ENCODE results near the gene ZNF81. TPM values are rescaled to one million over a fixed set of nuclear protein-coding genes. Genes with fewer than 3 reads are reported as not detected.
"Not testable (repeated sequence)": the region's sequence is repeated elsewhere in the genome, so short reads cannot be mapped to it uniquely, and the experiment has no call there.

The ZNF81 gene
- total RNA-seq, 6 experiments from 2014 or later: 2.4 to 3.8 (median 3.3) TPM

DNA sequence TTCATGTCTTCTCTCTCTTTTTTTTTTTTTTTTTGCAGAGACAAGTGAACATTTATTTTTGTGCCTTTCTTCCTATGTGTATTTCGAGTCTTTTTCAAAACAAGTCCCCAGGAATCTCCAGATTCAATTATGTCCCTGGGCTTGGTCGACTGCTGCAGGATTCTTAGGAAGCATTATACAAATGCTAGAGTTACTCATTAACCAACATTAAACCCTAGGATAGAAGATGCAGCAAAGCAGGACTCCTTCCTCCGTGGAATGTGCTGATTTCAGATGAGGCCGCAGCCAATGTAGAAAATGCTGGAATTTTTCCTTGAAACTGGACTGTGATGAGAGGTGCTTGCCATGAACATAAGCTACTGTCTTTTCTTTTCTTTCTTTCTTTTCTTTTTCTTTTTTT lies 3.4 kb downstream of the ZNF81 start:
- ATAC-seq: no peak
- DNase-seq: no peak

DNA sequence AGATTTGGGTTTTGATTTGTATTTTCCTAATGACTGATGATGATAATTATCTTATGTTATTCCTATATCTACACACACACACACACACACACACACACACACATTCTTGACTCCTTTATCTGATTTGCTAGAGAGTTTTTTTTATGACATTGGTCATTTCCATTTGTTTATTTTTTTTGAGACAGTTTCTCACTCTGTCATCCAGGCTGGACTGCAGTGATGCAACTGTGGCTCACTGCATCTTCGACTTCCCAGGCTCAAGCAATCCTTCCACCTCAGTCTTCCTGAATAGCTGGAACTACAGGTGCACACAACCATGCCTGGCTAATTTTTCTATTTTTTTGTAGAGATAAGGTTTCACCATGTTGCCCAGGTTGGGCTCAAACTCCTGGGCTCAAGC lies 6.7 kb downstream of the ZNF81 start:
- Histone ChIP-seq H3K4me3 (no peak overlapping the region), H3K4me1 (no peaks in the 10 kb centered on the region), H3K36me3 (no peaks in the 10 kb centered on the region), H3K9me3 (no peaks in the 10 kb centered on the region), H3K27me3 (no peaks in the 10 kb centered on the region), H3K27ac (no peak overlapping the region)
- TF ChIP-seq POLR2A (IDR thresholded peaks at IDR 0.05): no peak
- TF ChIP-seq, protein P1, sequence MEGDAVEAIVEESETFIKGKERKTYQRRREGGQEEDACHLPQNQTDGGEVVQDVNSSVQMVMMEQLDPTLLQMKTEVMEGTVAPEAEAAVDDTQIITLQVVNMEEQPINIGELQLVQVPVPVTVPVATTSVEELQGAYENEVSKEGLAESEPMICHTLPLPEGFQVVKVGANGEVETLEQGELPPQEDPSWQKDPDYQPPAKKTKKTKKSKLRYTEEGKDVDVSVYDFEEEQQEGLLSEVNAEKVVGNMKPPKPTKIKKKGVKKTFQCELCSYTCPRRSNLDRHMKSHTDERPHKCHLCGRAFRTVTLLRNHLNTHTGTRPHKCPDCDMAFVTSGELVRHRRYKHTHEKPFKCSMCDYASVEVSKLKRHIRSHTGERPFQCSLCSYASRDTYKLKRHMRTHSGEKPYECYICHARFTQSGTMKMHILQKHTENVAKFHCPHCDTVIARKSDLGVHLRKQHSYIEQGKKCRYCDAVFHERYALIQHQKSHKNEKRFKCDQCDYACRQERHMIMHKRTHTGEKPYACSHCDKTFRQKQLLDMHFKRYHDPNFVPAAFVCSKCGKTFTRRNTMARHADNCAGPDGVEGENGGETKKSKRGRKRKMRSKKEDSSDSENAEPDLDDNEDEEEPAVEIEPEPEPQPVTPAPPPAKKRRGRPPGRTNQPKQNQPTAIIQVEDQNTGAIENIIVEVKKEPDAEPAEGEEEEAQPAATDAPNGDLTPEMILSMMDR (IDR thresholded peaks at IDR 0.05): no peak
- DNase-seq (no peak), ATAC-seq (no peak)
- intact Hi-C loops (cut with DNase I): no loop called here
- WGBS (ENCODE audit: insufficient coverage, low coverage, low lambda C conversion rate, missing lambda C conversion rate): 71% methylated on average over 1 of the region's 1 CpG

More for the DNA sequence above, 3.4 kb downstream of the ZNF81 start:
- Histone ChIP-seq H3K4me1 (no peaks in the 10 kb centered on the region), H3K4me3 (no peak overlapping the region), H3K9me3 (no peaks in the 10 kb centered on the region), H3K27ac (no peak overlapping the region), H3K27me3 (no peaks in the 10 kb centered on the region), H3K36me3 (no peaks in the 10 kb centered on the region)
- intact Hi-C loops (cut with DNase I): no loop called here
- WGBS (ENCODE audit: insufficient coverage, low coverage, low lambda C conversion rate, missing lambda C conversion rate): 47% methylated on average over 4 of the region's 4 CpGs
- TF ChIP-seq, protein P1 (IDR thresholded peaks at IDR 0.05): no peak
- TF ChIP-seq POLR2A (IDR thresholded peaks at IDR 0.05): no peak

DNA sequence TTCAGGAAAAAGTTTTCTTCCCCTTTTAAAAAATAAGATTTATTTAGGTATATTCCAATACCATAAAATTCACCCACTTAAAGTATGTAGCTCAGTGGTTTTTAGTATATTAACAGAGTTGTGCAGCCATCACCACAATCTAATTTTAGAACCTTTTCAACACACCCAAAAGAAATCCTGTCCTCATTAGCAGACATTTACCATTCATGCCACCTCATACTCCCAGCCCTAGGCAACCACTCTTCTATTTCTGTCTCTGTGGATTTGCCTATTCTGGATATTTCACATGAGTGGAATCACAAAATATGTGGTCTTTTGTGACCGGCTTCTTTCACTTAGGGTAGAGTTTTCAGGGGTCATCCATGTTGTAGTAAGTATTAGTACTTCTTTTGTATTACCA lies 7.4 kb downstream of the ZNF81 start:
- Histone ChIP-seq H3K9me3 (no peaks in the 10 kb centered on the region), H3K27ac (no peak overlapping the region), H3K4me1 (no peaks in the 10 kb centered on the region), H3K27me3 (no peaks in the 10 kb centered on the region), H3K4me3 (no peak overlapping the region), H3K36me3 (no peaks in the 10 kb centered on the region)
- TF ChIP-seq POLR2A (IDR thresholded peaks at IDR 0.05): no peak
- TF ChIP-seq, protein P1 (IDR thresholded peaks at IDR 0.05): no peak
- DNase-seq (no peak), ATAC-seq (no peak)
- intact Hi-C loops (cut with DNase I): no loop called here
- WGBS (ENCODE audit: insufficient coverage, low coverage, low lambda C conversion rate, missing lambda C conversion rate): 73% methylated on average over 1 of the region's 1 CpG

DNA sequence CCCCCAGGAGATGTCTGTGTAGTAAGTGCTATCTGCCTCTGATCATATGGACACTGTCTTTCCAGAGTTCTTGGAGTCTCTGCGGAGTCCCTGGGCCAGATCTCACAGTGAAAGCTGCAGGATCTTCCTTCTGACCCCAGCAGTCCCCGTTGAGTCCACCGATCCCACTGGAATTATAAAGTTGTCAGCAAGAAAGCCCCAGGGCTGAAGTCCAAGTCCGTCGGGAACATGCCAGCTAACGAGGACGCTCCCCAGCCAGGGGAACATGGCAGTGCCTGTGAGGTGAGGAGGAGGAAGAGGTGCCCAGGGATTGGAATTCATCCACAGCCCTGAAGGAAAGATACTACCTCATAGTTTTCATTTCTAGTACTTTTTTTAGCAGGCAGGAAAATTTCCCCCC lies 9.3 kb downstream of the ZNF81 start:
- H3K27ac ChIP-seq: no peak overlapping the region
- no peak overlapping the region for H3K4me3 ChIP-seq
- no peaks in the 10 kb centered on the region for H3K4me1 ChIP-seq
- DNase-seq (no peak), ATAC-seq (peak in 2 of 4 donors; percentile 31 to 33)
- TF ChIP-seq POLR2A (IDR thresholded peaks at IDR 0.05): no peak
- H3K36me3 ChIP-seq: no peaks in the 10 kb centered on the region
- intact Hi-C loops (cut with DNase I): no loop called here
- no peaks in the 10 kb centered on the region for H3K27me3 ChIP-seq
- WGBS (ENCODE audit: insufficient coverage, low coverage, low lambda C conversion rate, missing lambda C conversion rate): 57% methylated on average over 7 of the region's 7 CpGs
- no peaks in the 10 kb centered on the region for H3K9me3 ChIP-seq

DNA sequence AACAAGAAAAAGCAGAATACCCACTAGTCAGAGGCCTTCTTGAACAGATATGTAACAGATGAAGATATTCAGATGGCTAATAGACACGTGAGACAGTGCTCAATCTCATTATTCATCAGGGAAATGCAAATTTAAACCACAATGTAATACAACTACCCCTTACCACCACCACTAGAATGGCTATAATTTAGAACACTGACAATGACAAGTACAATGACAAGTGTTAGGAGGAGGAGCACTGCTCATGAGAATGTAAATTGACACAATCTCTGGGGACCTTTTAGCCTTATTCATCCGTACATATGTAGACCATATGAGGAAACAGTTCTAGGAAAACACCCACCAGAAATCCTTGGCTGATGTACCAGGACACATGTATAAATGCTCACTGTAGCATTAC lies 13.1 kb downstream of the ZNF81 start:
- no peaks in the 10 kb centered on the region for H3K4me1 ChIP-seq
- no peak overlapping the region for H3K27ac ChIP-seq
- 48% methylated on average over 2 of the region's 2 CpGs for WGBS (ENCODE audit: insufficient coverage, low coverage, low lambda C conversion rate, missing lambda C conversion rate)
- no peaks in the 10 kb centered on the region for H3K9me3 ChIP-seq
- ATAC-seq (no peak), DNase-seq (no peak)
- no peak for TF ChIP-seq POLR2A (IDR thresholded peaks at IDR 0.05)
- TF ChIP-seq, protein P1 (IDR thresholded peaks at IDR 0.05): no peak
- no peak overlapping the region for H3K4me3 ChIP-seq
- H3K27me3 ChIP-seq: no peaks in the 10 kb centered on the region
- H3K36me3 ChIP-seq: no peaks in the 10 kb centered on the region
- intact Hi-C loops (cut with DNase I): loop anchor here (10.0 kb wide), 1 partner anchor 175 kb away; no protein-coding TSS in a partner anchor

DNA sequence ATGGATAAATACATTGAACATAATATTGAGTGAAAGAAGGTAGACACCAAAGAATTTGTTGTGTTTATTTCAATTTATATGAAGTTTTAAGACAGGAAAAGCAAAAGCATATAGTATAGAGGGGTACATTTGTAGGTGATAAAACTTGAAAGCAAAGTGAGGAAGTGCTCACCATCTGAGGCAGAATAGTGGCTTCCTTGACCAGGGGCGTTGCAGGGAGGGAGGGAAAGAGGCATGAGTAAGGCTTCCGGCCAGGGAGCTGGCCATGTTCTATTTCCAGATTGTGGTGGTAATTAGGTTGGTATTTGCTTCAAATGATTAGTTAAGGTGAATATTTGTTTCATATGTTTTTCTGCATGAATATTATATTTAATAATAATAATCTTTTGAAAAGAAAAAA lies 13.7 kb downstream of the ZNF81 start:
- H3K9me3 ChIP-seq, H3K4me1 ChIP-seq, H3K27me3 ChIP-seq, ATAC-seq, H3K36me3 ChIP-seq, H3K4me3 ChIP-seq, DNase-seq, H3K27ac ChIP-seq: not testable (repeated sequence)
- WGBS (ENCODE audit: insufficient coverage, low coverage, low lambda C conversion rate, missing lambda C conversion rate): no CpG with 5 or more reads among the region's 2 CpGs
- intact Hi-C loops (cut with DNase I): loop anchor here (10.0 kb wide), 1 partner anchor 174 kb away; no protein-coding TSS in a partner anchor

All from right lobe of liver (tissue), 6 donors.